Testis (tissue), 3 donors: Measurements from ENCODE around the gene MSI2. TPM values are rescaled to one million over a fixed set of nuclear protein-coding genes. Genes with fewer than 3 reads are reported as not detected.

Experiments used
- DNase-seq: peaks from one replicate; pipeline ENCODE4 v3.0.0-alpha.2; 2019
- H3K27ac ChIP-seq, 2 donors: fragments of 200-600 bp; sonication (generic); one replicate each; pipeline ENCODE4 v1.5.1; 2019
- H3K27me3 ChIP-seq: fragments of 200-600 bp; sonication (generic); one replicate; pipeline ENCODE4 v1.5.1; 2019
- H3K36me3 ChIP-seq: fragments of 200-600 bp; sonication (generic); one replicate; pipeline ENCODE4 v1.5.1; 2017; ENCODE audit warnings: low read depth; ENCODE audit errors: missing control alignments
- H3K4me1 ChIP-seq: fragments of 200-600 bp; sonication (generic); one replicate; pipeline ENCODE4 v1.5.1; 2019
- H3K4me3 ChIP-seq, 2 donors: fragments of 200-600 bp; sonication (generic); one replicate each; pipeline ENCODE4 v1.5.1; 2017 to 2019
- H3K9me3 ChIP-seq: fragments of 200-600 bp; sonication (generic); one replicate; pipeline ENCODE4 v1.5.1; 2017
- POLR2A ChIP-seq: fragments of 450-650 bp; IDR thresholded peaks from one replicate; pipeline ENCODE4 v1.6.1; 2017; ENCODE audit warnings: antibody characterized with exemption, mild to moderate bottlenecking, moderate library complexity
- WGBS, 2 donors: methylation state at CpG; one replicate each; pipeline ENCODE4 v1.1.5; 2018; 5-methylcytosine and 5-hydroxymethylcytosine counted together
- intact Hi-C: fragments of 100-400 bp; cut with DNase I; formaldehyde crosslinking; loops from one replicate; pipeline ENCODE4 v1.15.1; 2023; ENCODE audit warnings: low total_unique reads
- polyA plus RNA-seq: library from polyadenylated mRNA; stranded (reverse); fragments of 350-450 nt; fragmentation: Illumina TruSeq; extraction: RNeasy Lipid Tissue Mini Kit (QIAGEN cat#74804); gene quantifications from one replicate; pipeline ENCODE4 v1.2.3, GENCODE V29; 2014; ENCODE audit warnings: low read depth, low replicate concordance; ENCODE audit not compliant: insufficient read depth
- total RNA-seq, 2 donors: library from RNA; depleted of rRNA; stranded (reverse); fragments of >200 nt; gene quantifications; one replicate each; pipeline ENCODE4 v1.2.3, GENCODE V29; 2016
- TF ChIP-seq, protein P1 (sequence below), 3 experiments: fragments of 450-650 bp in 2 of 3; fragments of 200-600 bp in 1 of 3; sonication (generic) in 1 of 3; IDR thresholded peaks; one replicate each; pipeline ENCODE4 v1.5.1; 2016 to 2019; ENCODE audit warnings: antibody characterized with exemption in 3 of 3, mild to moderate bottlenecking in 2 of 3, moderate library complexity in 1 of 3

The MSI2 gene
- total and polyA plus RNA-seq, 3 donors from 2014 or later: 46.5 to 106 (median 76.6) TPM

DNA sequence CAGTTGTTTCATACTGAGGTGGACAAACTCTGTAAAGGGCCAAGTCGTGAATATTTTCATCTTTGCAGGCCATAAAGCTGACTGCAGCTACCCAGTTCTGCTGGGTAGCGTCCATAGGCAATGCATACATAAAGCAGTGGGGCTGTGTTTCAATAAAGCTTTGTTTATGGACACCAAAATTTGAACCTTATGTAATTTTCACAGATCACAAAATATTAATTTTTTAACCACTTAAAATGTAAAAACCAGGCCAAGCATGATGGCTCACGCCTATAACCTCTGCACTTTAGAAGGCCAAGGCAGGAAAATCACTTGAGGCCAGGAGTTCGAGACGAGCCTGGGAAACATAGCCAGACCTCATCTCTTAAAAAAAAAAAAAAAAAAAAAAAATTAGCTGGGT is 340.8 kb downstream of the MSI2 start:
- no peak for DNase-seq
- intact Hi-C loops: loop anchor here (10.0 kb wide), 1 partner anchor 148 kb away; the partner anchor contains the start of gene CCDC182

DNA sequence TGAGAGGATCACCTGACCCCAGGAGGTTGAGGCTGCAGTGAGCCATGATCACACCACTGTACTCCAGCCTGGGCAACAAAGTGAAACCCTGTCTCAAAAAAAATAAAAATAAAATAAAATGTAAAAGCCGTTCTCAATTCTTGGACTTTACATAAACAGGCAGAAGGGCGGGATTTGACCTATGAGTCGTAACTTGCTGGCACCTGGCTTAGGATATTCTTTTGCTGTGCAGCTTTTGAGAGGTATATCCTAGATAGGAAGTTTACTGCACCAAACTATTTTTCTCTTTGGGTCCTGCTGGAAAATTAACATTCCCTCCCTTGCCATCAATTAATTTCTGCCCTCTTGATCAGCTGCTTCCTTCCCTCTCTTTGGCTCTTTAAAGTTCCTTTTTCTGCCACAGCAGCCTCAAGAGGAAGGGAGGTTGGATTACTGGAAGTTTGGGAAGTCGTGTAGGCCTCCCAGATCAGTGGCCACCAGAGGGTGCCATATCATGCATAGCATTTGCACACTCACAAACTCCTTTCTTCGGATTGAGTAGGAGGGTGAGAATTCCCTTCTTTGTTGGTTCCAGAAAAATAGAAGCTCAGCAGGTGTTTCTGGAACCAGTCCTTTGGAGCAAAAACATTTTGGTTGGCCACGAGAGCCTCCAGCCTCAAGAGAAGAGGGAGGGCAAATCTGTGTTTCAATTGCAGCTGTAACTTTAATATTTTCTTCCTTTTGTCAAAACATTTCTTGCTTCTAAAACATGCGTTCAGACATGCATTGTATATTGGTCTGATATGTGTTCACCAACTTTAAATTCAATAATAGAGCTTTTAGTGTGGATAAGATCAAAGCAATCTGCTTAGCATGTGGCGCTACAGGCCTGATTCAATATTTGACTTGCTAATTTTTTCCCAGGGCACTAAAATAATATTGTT is 341.5 kb downstream of the MSI2 start:
- Histone ChIP-seq H3K4me3 (no peak overlapping the region), H3K4me1 (no peaks in the 10 kb centered on the region), H3K36me3 (no peaks in the 10 kb centered on the region), H3K27ac (no peak overlapping the region), H3K9me3 (no peaks in the 10 kb centered on the region), H3K27me3 (no peaks in the 10 kb centered on the region)
- 56 to 70% methylated on average over 8 of the region's 8 CpGs for WGBS, 2 donors
- intact Hi-C loops: loop anchor here (10.0 kb wide), 1 partner anchor 147 kb away; the partner anchor contains the start of gene CCDC182
- peak; percentile 74 for DNase-seq
- TF ChIP-seq, protein P1, sequence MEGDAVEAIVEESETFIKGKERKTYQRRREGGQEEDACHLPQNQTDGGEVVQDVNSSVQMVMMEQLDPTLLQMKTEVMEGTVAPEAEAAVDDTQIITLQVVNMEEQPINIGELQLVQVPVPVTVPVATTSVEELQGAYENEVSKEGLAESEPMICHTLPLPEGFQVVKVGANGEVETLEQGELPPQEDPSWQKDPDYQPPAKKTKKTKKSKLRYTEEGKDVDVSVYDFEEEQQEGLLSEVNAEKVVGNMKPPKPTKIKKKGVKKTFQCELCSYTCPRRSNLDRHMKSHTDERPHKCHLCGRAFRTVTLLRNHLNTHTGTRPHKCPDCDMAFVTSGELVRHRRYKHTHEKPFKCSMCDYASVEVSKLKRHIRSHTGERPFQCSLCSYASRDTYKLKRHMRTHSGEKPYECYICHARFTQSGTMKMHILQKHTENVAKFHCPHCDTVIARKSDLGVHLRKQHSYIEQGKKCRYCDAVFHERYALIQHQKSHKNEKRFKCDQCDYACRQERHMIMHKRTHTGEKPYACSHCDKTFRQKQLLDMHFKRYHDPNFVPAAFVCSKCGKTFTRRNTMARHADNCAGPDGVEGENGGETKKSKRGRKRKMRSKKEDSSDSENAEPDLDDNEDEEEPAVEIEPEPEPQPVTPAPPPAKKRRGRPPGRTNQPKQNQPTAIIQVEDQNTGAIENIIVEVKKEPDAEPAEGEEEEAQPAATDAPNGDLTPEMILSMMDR (IDR thresholded peaks at IDR 0.05): peak; percentile 58 to 67 (median 67)
- no peak for TF ChIP-seq POLR2A

More for the DNA sequence above, 340.8 kb downstream of the MSI2 start:
- no peaks in the 10 kb centered on the region for H3K4me1 ChIP-seq
- H3K4me3 ChIP-seq: no peak overlapping the region
- H3K27me3 ChIP-seq: no peaks in the 10 kb centered on the region
- H3K27ac ChIP-seq: no peak overlapping the region
- H3K9me3 ChIP-seq: no peaks in the 10 kb centered on the region
- no peaks in the 10 kb centered on the region for H3K36me3 ChIP-seq
- TF ChIP-seq POLR2A: no peak
- TF ChIP-seq, protein P1 (IDR thresholded peaks at IDR 0.05): no peak
- WGBS, 2 donors: 84 to 88% methylated on average over 5 of the region's 5 CpGs

DNA sequence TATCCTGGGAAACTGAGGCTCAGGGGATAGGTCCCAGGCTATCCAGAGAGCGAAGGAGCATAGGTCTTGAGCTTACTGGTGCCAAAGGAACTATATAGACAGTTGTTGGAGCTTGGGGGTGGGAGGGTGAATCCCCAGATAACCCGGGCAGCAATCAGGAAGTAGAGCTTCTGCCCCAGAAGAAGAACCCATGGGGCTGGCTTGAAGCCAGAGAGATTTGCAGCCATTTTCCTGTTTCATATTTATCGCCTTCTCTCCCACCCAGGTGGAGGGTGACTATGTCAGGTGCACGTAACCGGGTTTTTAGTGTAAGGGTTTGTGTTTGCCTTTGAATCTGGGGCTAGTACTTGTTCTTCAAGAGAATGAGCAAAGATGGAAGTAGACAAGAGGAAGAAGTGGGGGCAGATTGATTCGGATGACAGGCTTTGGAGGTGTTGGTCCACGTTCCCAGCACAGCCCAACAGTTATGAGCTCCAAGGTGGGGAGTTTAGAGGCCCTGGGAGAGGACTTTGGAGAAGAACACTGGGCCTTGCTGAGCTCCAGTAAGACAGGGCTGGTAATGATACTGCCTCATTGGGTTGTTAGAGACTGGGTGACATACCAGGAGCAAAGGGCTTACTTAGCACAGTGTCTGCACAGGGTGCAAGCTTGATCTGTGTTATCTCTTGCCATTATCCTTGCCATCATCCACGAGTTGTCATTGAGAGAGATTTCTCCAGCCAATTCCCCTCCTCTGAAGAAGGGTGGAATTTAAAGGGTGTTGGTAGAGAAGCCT is 343.1 kb downstream of the MSI2 start:
- DNase-seq: no peak

DNA sequence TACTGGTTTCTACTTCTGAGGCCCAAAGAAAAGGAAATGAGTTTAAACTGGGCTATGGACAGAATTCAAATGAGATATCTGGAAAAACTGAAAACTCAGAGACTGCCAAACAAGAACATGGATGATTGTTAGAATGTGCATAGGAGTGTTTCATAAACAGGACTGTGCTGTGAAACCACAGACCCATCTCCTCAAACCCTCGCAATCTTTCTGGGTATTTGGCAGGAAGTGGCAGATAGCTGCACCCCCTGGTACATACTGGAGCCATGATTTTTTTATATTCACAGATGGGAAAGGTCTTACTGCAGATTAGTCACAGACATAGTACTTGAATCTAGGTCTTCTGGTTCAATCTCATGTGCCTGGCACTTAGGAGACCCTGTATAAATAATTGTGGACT is 343.8 kb downstream of the MSI2 start:
- Histone ChIP-seq H3K36me3 (no peaks in the 10 kb centered on the region), H3K4me3 (no peak overlapping the region), H3K9me3 (no peaks in the 10 kb centered on the region), H3K27ac (no peak overlapping the region), H3K4me1 (peaks cover 10% of the 10 kb centered on the region), H3K27me3 (no peaks in the 10 kb centered on the region)
- intact Hi-C loops: no loop called here
- no peak for DNase-seq
- 67 to 72% methylated on average over 1 of the region's 1 CpG for WGBS, 2 donors
- TF ChIP-seq, protein P1 (IDR thresholded peaks at IDR 0.05): no peak
- no peak for TF ChIP-seq POLR2A

More for the DNA sequence above, 343.1 kb downstream of the MSI2 start:
- Histone ChIP-seq H3K27me3 (no peaks in the 10 kb centered on the region), H3K36me3 (no peaks in the 10 kb centered on the region), H3K27ac (no peak overlapping the region), H3K4me3 (no peak overlapping the region), H3K4me1 (peaks cover 4% of the 10 kb centered on the region), H3K9me3 (no peaks in the 10 kb centered on the region)
- intact Hi-C loops: loop anchor here (10.0 kb wide), 1 partner anchor 145 kb away; the partner anchor contains the start of gene CCDC182
- TF ChIP-seq, protein P1 (IDR thresholded peaks at IDR 0.05): no peak
- no peak for TF ChIP-seq POLR2A
- WGBS, 2 donors: 88 to 89% methylated on average over 8 of the region's 8 CpGs
